BE2C (cell line): ENCODE data around the gene PHLPP1.

Experiments
- DNase-seq: peaks from one replicate; pipeline ENCODE4 v3.0.0-alpha.2; 2020
- H3K27me3 ChIP-seq: fragments of 250-450 bp; sonication (Bioruptor Pico); 2 replicates; pipeline ENCODE4 v1.5.1; 2020; ENCODE audit warnings: mild to moderate bottlenecking
- H3K36me3 ChIP-seq: fragments of 250-450 bp; sonication (Bioruptor Pico); 2 replicates; pipeline ENCODE4 v1.5.1; 2020; ENCODE audit warnings: mild to moderate bottlenecking
- H3K4me1 ChIP-seq: fragments of 250-450 bp; sonication (Bioruptor Pico); 2 replicates; pipeline ENCODE4 v1.5.1; 2020
- H3K4me3 ChIP-seq: 2 replicates; pipeline ENCODE4 v1.5.1; 2011; ENCODE audit warnings: low read depth, low read length
- H3K9me3 ChIP-seq: fragments of 250-450 bp; sonication (Bioruptor Pico); 2 replicates; pipeline ENCODE4 v1.5.1; 2020
- CTCF ChIP-seq: IDR thresholded peaks from 2 replicates; pipeline ENCODE4 v1.5.1; 2012; ENCODE audit warnings: mild to moderate bottlenecking, low read depth, low read length

Gene PHLPP1

GRCh38 chr18:62745089-62745751 lies 29.9 kb downstream of the PHLPP1 start:
- no peak for TF ChIP-seq CTCF
- Histone ChIP-seq H3K27me3 (no peaks in the 10 kb centered on the region), H3K4me1 (no peaks in the 10 kb centered on the region), H3K36me3 (no peaks in the 10 kb centered on the region), H3K9me3 (no peaks in the 10 kb centered on the region), H3K4me3 (no peak overlapping the region)
- DNase-seq = no peak

DNA sequence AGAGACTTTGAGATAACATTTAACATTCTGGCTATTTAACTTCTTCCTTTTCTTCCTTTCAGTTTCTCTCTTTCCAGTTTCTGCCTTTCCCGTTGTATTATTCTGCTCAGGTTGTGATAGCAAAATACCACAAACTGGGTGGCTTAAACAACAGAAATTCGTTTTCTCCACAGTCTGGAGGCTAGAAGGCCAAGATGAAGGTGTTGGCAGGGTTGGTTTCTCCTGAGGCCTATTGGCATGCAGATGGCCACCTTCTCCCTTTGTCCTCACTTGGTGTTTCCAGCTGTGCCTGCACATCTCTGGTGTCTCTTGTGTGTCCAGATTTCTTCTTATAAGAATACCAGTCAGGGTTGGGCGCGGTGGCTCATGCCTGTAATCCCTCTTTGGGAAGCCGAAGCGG lies 34.0 kb downstream of the PHLPP1 start:
- Histone ChIP-seq H3K4me3 (no peak overlapping the region), H3K4me1 (no peaks in the 10 kb centered on the region), H3K9me3 (no peaks in the 10 kb centered on the region), H3K27me3 (no peaks in the 10 kb centered on the region), H3K36me3 (no peaks in the 10 kb centered on the region)
- DNase-seq = no peak
- no peak for TF ChIP-seq CTCF

GRCh38 chr18:62751341-62751821 lies 36.0 kb downstream of the PHLPP1 start:
- DNase-seq = no peak
- Histone ChIP-seq H3K4me3 (no peak overlapping the region), H3K36me3 (no peaks in the 10 kb centered on the region), H3K4me1 (no peaks in the 10 kb centered on the region), H3K27me3 (no peaks in the 10 kb centered on the region), H3K9me3 (no peaks in the 10 kb centered on the region)
- TF ChIP-seq CTCF = no peak

- H3K4me3 ChIP-seq = no peak overlapping the region
- TF ChIP-seq CTCF = no peak
- no peaks in the 10 kb centered on the region for H3K4me1 ChIP-seq
- no peak for DNase-seq
- H3K27me3 ChIP-seq = no peaks in the 10 kb centered on the region
- H3K9me3 ChIP-seq = no peaks in the 10 kb centered on the region
- no peaks in the 10 kb centered on the region for H3K36me3 ChIP-seq
These were observed 36.6 kb downstream of the PHLPP1 start for GRCh38 chr18:62751977-62752376.

- H3K27me3 ChIP-seq = no peaks in the 10 kb centered on the region
- DNase-seq = no peak
- TF ChIP-seq CTCF = no peak
- no peaks in the 10 kb centered on the region for H3K4me1 ChIP-seq
- H3K4me3 ChIP-seq = no peak overlapping the region
- no peaks in the 10 kb centered on the region for H3K9me3 ChIP-seq
- H3K36me3 ChIP-seq = no peaks in the 10 kb centered on the region
These were observed 38.7 kb downstream of the PHLPP1 start for GRCh38 chr18:62754026-62754425.

- DNase-seq = no peak
- no peaks in the 10 kb centered on the region for H3K9me3 ChIP-seq
- H3K36me3 ChIP-seq = no peaks in the 10 kb centered on the region
- H3K27me3 ChIP-seq = no peaks in the 10 kb centered on the region; the same call in 1 of the 2 replicates
- TF ChIP-seq CTCF = no peak
- H3K4me1 ChIP-seq = no peaks in the 10 kb centered on the region
- H3K4me3 ChIP-seq = no peak overlapping the region
These were observed 40.1 kb downstream of the PHLPP1 start for GRCh38 chr18:62755454-62755853.
